GM18867 (cell line): ENCODE measurements around the gene KIF24.
A peak's percentile ranks its signal among the peaks of the same experiment; 100 is the strongest.
"Not testable (repeated sequence)": the region's sequence is repeated elsewhere in the genome, so short reads cannot be mapped to it uniquely, and the experiment has no call there.

Experiments
- ATAC-seq: cut with Tn5 transposase; IDR thresholded peaks from one replicate; pipeline ENCODE4 v1.9.1; 2021; ENCODE audit warnings: mild to moderate bottlenecking, moderate library complexity; ENCODE audit not compliant: unreplicated experiment

KIF24 gene, protein sequence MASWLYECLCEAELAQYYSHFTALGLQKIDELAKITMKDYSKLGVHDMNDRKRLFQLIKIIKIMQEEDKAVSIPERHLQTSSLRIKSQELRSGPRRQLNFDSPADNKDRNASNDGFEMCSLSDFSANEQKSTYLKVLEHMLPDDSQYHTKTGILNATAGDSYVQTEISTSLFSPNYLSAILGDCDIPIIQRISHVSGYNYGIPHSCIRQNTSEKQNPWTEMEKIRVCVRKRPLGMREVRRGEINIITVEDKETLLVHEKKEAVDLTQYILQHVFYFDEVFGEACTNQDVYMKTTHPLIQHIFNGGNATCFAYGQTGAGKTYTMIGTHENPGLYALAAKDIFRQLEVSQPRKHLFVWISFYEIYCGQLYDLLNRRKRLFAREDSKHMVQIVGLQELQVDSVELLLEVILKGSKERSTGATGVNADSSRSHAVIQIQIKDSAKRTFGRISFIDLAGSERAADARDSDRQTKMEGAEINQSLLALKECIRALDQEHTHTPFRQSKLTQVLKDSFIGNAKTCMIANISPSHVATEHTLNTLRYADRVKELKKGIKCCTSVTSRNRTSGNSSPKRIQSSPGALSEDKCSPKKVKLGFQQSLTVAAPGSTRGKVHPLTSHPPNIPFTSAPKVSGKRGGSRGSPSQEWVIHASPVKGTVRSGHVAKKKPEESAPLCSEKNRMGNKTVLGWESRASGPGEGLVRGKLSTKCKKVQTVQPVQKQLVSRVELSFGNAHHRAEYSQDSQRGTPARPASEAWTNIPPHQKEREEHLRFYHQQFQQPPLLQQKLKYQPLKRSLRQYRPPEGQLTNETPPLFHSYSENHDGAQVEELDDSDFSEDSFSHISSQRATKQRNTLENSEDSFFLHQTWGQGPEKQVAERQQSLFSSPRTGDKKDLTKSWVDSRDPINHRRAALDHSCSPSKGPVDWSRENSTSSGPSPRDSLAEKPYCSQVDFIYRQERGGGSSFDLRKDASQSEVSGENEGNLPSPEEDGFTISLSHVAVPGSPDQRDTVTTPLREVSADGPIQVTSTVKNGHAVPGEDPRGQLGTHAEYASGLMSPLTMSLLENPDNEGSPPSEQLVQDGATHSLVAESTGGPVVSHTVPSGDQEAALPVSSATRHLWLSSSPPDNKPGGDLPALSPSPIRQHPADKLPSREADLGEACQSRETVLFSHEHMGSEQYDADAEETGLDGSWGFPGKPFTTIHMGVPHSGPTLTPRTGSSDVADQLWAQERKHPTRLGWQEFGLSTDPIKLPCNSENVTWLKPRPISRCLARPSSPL (N-terminal part only)

DNA sequence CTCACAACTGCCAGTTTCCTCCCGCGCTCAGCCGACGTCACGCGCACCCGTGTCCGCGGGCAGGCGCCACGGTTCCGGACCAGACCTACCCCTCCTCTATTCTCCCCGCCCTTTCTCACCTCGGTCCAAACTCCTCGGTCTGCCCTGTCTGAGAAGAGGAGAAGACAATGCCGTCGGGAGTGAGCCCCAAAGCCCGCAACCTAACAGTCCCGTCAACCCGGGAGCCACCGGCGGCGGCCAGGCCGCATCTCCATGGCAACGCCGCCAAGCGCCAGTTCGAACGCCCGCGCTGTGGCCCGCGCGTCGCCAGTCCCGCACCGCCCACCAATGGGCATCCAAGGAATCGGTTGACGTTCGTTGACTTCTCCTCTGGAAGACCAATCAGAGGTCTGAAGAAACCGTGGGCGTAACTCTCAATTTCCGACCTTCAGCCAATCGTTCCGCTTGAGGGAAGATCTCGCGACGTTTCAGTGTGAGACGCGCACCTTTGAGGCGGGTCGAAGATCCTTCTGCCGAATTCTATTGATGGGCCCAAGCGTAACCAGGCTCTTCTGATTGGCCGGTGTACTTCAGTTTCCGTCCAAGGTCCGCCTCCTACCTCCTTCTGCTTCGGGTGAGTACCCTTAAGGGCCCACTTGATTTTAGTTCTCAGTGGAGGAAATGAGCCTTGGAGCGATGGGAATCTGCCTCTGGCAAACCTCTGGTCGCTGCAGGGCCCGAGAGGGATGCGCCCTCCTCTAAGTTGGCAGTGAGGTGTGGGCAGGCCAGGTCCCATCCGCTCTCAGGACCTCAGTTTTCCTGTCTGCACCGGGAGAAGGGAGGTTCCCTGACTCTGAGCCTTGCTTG lies at the start of gene KIF24, which contains the start of gene NUDT2:
Gene KIF24 (minus strand): TSS at position 282 of the 846 bp plus-strand sequence. CDS start 17,922 bp downstream, outside the sequence.
Gene NUDT2 (plus strand): TSS at position 583 of the 846 bp plus-strand sequence. CDS start 9,471 bp downstream, outside the sequence.
- peak; percentile 93 for ATAC-seq

DNA sequence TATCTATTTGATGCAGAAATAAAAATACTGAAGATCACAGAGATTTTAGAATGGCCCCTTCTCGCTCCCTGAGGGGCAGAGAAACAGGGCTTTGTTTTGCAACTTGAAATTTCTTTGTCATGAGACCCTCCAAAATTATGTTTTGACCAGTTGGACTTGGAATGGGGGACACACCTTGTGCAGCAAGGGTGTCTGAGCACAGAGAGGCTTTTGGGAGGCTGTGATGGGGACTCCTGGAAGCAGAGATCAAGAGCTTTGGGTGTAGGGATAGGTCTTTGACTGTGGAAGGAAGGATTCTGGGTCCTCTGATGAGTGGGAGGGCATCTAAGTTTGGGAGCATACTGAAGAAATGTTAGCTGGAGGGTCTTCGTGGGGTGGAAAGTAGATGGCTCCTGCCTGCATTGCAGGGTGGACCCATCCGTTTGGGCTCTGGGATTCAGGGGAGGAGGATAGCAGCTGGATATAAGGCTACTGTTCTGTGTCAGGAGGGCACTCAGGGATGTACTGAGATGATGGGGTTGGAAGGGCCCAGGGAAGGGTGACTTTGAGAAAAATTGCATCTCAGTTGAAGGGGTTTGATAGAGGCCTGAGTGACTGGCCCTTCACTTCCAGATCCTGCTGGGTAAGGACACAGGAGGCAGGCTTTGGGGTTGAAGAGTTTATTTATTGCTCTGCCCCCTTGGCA lies 49.5 kb upstream of the KIF24 start:
- no peak for ATAC-seq

DNA sequence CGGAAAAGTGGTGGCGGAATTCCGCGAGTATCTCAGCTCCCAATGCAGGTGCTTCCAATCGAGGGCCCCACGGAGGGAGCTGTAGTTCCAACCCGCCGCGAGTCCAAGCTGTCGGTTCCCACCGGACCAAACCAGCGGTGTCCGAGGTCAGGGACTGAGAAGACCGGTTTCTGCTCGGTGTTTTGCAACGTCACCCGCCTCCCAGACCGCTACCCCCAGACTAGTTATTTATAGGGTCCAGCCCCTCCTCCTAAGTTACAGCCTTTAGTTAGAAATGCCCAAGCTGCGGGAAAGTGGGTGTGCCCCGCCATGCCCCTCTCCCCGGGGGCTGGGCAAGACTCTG lies 48.3 kb upstream of the KIF24 start:
- no peak for ATAC-seq

DNA sequence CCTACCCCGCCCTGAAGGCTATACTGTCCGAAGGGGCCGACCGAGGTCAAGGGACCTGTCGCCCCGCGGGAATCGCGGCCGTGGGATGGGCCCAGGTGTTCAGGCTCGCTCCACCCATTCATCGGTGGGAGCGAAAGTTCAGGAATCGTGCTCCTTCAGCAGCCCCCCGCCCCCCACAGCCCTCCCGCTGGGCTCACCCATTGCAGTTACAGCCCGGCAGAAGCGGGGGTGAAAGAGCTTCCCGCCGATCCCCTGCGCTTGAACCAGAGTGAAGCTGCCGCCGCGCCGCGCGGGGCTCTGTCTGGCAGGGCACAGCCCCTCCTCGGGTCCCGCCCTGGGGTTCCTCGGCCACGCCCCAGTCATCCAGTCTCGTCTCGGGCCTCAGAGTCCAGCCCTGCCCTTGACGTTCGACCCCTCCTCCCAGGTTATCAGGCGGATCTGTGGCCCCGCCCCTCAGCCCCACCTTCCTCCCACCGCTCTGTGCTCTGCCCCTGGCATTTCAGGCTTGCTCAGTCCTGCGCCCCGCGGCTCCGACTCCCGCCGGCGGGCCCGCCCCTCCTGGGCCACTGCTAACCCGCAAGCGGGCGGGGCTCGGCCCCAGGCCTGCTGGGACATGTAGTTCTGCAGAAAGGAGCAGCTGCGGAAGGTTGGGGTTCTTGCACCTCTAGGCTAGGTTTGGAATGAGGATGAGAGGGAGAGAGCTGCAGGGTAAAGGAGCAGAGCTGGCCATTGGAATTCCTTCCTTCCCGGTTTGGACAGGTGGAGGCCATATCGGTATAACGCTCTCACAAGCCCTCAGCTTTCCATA lies 47.7 kb upstream of the KIF24 start, which contains the start of gene MYORG:
Gene MYORG (minus strand): TSS at position 303 of the 808 bp plus-strand sequence. CDS start 3,955 bp downstream, outside the sequence.
- ATAC-seq, result peak; percentile 86

DNA sequence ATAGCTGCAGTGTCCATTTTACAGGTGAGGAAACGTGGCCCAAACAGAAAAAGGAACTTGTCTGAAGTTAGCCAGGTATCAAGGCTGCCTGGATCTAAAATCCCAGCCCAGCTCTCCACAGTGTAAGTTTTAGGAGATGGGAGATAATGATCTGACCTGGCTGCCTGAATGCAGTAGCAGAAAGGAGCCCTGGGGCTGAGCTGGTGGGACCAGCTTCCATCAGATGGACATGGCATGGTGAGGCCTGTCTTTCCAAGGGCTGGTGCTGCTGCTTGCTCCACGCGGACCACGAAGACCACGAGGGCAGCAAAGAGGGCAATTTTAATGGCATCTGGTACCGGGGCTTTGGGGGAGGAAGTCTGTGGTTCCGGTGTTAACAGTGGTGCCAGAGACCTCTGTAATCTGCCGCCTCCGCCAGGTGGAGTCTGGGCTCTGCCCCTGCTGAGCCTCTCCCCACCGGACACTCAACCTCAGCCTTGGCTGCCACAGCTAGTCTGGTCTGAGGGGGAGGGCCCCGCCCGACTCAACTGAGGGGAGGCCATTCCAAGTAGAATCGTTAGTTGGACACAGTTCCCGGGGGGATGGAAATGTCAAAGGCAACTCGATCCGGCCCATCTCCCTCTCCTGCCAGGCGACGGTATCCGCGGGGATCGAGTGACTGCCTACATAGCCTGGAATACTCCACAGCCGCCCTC lies 47.0 kb upstream of the KIF24 start:
- no peak for ATAC-seq

DNA sequence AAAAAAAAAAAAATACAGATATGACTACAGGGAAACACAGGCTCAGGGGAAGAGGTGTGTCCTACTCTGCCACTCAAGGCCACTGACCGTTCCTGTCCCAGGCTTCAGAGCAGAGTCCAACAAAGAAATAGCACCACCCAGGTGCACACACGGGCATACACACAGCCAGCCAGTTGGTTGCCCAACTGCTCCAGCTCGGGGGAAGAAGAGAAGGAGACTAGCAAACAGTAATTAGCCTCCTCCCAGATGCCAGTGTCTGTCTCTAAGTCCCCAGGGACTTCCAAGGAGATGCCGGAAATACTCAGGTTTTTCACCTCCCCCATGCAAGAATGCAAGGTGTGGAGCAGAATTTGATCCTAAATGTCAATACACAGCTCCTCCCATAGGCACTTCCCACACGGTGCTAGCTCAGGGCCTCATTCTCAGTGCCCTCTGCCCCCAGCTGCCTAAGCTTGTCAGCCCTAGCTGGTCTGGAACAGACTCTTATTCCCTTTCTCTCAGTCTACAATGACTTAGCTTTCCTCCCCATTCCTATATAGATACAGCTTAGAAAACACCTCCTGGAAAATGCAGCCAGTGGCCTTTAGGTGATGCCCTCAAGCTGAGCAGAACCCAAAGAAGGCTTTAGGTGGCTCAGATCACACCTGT lies 46.0 kb upstream of the KIF24 start:
- ATAC-seq, result no peak

DNA sequence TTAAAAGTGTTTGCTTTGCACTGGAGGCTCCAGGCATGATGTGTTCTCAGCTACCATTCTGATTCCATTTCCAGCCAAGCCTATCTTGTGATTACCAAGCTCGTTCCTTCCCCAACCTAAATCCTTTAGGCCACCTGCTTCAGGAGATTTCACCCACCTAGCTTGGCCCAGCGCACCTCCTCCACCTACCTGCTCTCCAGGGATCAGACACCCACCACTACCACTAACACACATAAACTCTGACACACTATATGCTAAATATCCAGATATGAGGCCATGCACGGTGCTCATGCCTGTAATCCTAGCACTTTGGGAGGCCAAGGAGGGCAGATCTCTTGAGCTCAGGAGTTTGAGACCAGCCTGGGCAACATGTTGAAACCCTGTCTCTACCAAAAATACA lies 45.3 kb upstream of the KIF24 start:
- ATAC-seq, result no peak

DNA sequence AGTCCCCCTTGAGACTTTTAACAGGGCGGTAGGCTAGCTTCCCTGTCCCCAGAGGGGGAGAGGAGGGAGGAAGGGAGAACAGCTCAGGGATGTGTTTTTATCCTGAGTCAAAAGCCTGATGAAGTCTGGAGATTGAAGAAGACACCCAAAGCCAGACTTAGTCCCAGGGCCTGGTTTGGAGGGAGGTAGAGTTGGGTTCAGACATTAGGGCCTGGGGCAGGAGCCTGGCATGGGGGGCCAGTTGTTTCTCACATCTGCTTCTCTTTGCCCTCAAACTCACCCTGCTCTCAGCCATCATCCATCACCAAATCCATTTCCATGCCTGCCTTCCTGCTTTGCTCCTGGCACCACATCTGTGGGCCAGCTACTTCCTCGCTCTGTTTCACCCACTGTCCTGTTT lies 44.7 kb upstream of the KIF24 start:
- no peak for ATAC-seq

DNA sequence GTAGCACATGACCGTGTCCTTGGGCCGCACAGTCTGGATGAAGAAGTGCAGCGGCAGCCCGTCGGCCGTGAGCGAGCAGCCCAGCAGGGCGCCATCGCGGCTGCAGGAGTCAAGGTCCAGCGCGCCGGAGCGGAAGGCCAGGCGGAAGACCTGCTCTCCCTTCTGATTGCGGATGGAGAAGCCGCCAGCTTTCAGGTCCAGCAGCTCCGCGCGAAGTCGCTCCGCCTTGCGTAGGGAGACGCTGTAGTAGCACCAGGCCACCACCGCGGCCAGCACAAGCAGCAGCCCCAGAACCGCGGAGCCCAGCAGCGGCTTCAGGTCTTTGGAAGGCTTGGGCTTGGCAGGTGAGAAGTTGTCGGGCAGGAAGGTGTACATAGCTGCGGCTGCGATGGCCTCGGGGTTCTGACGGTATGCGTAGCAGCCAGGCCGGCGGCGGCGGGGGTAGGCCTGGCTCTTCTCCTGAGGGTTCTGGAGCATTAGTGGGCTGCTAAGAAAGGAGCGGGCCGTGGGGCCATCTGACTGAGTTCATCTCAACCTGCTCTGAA lies 43.5 kb upstream of the KIF24 start:
- ATAC-seq, result no peak

DNA sequence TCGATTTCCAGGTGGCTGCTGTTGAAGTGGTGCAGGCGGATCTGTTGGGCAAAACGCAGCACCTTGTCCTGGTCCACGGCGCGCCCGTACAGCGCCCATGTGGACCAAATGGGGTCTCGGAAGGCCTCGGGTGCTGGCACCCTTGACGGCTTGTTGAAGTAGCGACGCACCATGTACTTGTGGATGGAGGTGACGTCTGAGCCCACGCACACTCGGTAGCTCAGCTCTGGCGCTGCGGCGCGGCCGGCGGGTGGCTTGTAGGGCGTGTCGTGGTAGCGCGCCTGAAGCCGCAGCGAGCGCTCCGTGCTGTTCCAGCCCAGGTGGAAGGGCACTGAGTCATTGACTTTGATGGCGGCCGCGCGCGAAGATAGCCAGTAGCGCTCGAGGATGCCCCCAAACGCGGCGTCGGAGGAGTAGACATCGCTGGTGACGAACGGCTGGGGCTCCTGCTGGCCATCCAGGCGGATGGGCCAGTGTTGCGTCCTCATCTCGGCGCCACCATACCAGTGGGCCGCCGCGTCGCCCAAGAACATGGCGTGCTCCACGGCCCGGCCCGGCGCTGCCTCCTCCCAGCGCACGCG lies 42.9 kb upstream of the KIF24 start:
- no peak for ATAC-seq

DNA sequence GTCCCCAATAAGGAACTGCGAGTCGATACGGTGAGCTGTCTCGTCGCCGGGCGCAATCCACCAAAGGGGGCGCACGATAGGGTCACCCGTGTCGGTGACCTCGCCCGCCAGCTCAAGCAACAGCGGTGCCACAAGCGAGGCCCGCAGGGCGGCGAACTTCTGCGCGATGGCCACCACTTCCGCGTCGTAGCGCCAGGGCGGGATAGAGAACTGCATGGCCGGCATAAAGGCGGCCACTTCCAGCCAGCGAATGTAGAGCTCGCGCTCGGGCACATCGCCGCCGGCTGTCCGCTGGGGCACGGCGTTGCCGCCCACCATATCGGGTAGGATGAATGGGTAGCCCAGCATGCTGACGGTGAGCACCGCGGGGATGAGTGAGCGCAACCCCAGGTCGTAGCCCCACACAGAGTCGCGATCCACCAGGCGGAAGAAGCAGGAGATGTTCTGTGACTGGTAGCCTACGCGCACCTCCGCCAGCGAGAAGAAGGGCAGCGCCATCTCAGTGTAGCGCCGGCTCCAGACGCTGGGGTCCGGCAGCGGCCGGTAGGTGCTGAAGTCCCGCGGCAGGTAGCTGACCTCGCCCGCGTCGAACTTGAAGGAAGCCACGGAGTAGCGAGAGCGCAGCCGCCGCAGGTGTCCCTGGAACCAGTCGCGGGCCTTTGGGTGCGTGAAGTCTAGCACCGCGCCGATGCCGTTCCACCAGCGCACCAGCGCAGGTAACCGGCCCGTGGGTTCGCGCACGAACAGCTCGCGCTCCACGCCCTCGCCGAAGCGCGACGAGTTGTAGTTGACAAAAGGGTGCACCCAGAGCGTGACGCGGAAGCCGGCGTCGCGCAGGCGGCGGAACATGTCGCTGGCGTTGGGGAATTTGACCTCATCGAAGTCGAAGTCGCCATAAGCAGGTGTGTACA lies 42.2 kb upstream of the KIF24 start:
- ATAC-seq, result no peak

DNA sequence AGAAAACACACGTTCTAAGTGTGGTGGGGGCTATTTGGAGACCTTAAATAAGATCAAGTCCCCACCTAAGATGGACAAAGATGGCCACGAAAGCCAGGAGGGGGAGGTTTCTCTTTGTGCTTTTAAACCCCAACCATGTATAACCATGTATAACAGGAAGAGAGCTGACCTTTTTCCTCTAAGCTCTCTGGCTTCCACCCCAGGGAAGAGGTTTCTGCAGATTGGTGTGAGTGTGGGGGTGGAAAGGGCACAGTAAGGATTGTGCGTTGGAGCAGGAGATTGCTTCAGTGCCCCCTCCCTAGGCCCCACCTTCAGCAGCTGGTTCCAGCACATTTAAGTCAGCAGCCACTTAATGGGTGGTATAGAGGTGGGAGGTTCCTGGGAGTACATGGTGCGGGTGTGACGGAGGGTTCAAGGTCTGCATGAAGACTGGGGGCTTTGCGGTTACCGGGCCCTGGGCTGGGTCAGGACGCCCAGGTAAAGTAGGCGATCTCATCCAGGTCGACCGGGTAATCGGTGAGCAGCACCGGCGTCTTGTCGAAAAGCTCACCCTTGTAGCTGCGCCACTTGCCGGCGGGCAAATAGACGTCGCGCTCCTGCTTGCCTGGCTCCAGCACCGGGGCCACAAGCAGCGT lies 41.4 kb upstream of the KIF24 start:
- no peak for ATAC-seq

DNA sequence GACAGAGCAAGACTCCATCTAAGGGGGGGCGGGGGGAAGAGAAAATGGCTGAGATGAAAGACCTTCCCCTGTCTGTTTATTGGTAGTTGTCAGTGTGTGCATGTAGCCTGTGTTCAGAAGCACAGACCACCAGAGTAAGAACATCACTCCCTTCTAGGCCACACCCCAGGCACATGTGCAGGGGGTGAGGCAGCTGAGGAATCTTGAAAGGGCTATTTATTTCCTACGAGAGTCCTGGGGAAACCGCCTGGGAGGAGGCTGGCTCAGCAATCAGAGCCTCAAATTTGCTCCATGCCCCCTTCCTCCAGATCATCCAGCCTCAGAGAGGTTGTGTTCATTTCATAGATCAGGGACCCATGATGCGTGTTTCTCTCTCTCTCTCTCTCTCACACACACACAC lies 40.6 kb upstream of the KIF24 start:
- ATAC-seq, result no peak

DNA sequence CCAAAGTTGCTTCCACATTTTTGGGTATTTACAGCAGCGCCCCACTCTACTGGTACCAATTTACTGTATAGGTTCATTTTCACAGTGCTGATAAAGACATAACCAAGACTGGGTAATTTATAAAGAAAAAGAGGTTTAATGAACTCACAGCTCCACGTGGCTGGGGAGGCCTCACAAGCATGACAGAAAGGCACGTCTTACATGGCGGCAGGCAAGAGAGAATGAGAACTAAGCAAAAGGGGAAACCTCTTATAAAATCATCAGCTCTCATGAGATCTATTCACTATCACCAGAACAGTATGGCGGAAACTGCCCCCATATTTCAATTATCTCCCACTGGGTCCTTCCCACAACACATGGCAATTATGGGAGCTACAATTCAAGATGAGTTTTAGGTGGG lies 39.7 kb upstream of the KIF24 start:
- ATAC-seq, result not testable (repeated sequence)

DNA sequence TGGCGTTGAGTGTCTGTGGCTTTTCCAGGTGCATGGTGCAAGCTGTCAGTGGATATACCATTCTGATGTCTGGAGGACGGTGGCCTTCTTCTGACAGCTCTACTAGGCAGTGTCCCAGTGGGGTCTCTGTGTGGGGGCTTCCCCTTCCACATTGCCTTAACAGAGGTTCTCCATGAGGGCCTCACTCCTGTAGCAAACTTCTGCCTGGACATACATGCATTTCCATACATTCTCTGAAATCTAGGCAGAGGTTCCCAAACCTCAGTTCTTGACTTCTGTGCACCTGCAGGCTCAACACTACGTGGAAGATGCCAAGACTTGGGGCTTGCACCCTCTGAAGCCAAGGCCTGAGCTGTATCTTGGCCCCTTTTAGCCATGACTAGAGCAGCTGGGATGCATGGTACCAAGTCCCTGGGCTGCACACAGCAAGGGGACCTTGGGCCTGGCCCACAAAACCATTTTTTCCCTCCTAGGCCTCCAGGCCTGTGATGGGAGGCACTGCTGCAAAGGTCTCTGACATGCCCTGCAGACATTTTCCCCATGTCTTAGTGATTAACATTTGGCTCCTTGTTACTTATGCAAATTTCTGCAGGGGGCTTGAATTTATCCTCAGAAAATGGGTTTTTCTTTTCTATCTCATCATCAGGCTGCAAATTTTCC lies 38.8 kb upstream of the KIF24 start:
- not testable (repeated sequence) for ATAC-seq
